GM12865 (cell line): ENCODE data around the gene MLF1.

Experiments
- DNase-seq: peaks from one replicate; pipeline ENCODE4 v3.0.0; 2010; ENCODE audit warnings: low read depth
- H3K4me3 ChIP-seq: 2 replicates; pipeline ENCODE4 v1.5.1; 2011; ENCODE audit warnings: mild to moderate bottlenecking, low read depth, low read length, control low read depth
- TF ChIP-seq, protein P1 (sequence below): IDR thresholded peaks from 2 replicates; pipeline ENCODE4 v1.5.1; 2011; ENCODE audit warnings: low read length, control low read depth, low read depth, inconsistent platforms; ENCODE audit not compliant: insufficient read depth; ENCODE audit errors: missing control alignments

The MLF1 gene

DNA sequence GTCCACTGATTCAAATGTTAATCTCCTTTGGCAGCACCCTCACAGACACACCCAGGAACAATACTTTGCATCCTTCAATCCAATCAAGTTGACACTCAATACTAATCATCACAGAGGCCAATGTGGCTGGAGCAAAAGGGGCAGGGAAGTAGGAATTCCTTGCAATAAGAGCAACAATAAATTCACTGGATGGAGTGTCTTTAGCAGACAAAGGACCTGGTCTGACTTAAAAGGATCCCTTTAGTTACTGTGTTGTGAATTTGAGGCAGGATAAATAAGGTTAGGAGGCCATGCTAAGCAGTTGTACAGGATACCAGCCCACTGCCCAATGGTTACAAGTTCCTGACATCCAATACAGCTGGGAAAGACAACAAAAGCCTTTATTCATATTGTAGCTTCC lies 61.0 kb downstream of the MLF1 start:
- no peak overlapping the region for H3K4me3 ChIP-seq
- TF ChIP-seq, protein P1, sequence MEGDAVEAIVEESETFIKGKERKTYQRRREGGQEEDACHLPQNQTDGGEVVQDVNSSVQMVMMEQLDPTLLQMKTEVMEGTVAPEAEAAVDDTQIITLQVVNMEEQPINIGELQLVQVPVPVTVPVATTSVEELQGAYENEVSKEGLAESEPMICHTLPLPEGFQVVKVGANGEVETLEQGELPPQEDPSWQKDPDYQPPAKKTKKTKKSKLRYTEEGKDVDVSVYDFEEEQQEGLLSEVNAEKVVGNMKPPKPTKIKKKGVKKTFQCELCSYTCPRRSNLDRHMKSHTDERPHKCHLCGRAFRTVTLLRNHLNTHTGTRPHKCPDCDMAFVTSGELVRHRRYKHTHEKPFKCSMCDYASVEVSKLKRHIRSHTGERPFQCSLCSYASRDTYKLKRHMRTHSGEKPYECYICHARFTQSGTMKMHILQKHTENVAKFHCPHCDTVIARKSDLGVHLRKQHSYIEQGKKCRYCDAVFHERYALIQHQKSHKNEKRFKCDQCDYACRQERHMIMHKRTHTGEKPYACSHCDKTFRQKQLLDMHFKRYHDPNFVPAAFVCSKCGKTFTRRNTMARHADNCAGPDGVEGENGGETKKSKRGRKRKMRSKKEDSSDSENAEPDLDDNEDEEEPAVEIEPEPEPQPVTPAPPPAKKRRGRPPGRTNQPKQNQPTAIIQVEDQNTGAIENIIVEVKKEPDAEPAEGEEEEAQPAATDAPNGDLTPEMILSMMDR: no peak
- no peak for DNase-seq

DNA sequence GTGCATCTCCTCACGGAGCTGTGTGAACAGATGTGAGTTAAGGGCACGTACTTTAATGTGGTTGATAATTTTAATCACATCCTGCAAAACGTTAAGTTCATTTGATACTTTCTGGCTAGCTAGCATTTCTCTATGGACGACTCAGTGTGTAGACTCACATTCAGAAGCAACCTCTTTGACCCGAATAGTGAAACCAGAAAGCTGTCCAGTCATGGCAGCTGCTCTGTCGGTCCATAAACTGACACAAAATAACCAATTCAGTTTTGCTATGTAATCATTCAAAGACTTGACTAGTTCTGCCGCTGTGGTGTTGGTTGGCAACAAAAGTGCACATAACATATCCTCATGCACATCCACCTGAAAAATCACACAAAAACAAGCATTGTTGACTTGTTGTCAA lies 69.7 kb downstream of the MLF1 start:
- H3K4me3 ChIP-seq: no peak overlapping the region
- no peak for DNase-seq
- TF ChIP-seq, protein P1: no peak

DNA sequence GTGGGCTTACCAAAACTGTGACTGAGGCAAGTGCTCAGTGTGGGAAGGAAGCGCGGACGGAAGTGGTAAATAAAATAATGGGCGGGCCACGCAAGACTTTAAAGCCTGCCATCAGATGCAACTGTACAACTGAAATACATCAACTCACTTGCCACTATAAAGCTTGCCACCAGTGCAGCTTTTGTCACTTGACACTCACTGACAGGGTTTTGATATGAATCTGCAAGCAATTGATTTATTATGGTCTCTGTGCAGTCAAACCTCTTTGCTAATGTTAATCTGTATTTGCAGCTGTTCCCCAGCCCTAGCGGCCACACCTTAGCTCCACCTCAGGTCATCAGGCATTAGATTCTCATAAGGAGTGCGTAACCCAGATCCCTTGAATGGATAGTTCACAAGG lies 71.0 kb downstream of the MLF1 start:
- no peak overlapping the region for H3K4me3 ChIP-seq
- TF ChIP-seq, protein P1: no peak
- DNase-seq: no peak

DNA sequence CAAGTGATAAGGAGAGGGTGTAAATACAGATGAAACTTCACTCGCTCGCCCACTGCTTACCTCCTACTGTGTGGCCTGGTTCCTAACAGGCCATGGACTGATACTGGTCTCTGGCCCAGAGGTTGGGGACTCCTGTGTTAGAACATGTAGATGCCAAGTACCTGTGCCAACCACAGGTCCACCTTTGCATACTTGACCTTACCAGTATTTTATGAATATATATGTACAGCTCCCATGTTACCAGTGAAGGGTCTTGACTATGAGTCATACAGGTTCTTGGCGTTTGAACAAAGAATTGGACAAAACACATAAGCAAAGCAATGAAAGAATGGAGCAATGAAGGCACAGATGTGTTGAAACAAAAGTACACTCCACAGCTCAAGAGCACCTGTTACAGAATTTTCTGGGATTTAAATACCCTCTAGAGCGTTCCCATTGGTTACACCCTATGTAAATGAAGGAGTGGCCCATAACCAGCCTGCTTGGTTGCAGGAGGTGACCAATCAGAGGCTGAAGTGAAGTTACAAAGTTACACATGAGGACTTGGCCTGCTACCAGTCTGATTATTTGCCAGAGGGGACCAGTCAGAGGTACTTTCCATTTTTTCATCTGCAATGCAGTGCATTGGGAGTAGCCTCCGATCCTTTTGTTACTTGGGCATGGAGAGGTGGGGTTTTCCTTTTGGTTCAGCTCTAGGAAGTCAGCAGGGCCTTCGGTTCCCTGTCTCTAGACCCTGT lies 71.6 kb downstream of the MLF1 start:
- no peak for DNase-seq
- TF ChIP-seq, protein P1: no peak

DNA sequence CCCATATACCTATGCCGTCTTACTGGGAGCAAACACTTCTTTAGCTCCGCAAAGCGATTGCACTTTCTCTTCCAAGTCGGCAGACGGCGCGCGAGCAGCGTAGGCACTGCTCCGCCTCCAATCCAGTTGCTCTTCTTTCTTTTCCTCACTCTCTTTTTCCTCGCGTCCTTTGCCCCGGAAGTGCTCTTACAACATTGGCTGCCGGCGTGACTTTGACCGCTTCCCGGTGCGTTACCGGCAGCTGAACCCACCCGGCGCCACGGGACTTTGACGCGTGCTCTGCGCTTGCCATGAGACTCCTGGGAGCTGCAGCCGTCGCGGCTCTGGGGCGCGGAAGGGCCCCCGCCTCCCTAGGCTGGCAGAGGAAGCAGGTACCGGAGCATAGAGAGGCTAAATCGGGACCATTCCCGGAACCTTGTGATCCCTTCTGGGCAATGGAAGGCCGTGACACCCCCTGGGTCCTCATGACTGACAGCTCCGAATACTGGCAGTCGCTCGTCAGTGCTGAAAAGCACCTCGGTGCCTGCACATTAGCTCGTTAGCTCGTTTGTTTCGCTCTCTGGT lies 73.4 kb downstream of the MLF1 start, which contains the start of gene GFM1:
GFM1 (plus strand) TSS at position 183 of the 564 bp plus-strand sequence; CDS start at position 291, 108 bp downstream.
- TF ChIP-seq, protein P1: peak; percentile 95
- H3K4me3 ChIP-seq: peak within 1 kb of the TSS; percentile 93
- DNase-seq: peak; percentile 96

More for the DNA sequence above, 71.6 kb downstream of the MLF1 start:
- no peak overlapping the region for H3K4me3 ChIP-seq

DNA sequence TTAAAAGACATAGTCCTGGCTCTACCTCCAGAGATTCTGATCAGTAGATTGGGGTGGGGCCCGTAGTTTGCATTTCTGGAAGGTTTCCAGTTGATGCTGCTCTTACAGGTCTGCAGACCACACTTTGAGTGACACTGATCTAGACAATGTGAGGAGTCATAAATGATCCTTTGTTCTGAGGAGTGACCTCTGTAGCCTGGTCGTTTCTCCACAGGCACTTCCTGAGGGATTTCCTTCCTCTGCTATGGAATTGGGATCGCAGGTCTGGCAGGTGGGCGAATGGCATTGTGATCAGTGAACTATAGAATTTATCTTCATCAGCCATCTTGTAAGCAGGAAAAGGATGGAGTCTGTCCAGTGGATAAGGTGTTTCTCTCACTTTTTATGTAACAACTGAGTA lies 78.8 kb downstream of the MLF1 start:
- DNase-seq: no peak
- TF ChIP-seq, protein P1: no peak
- H3K4me3 ChIP-seq: no peak overlapping the region
